PFSK-1 (cell line): ENCODE results near the gene UPB1.

Experiments used
- POLR2AphosphoS5 ChIP-seq: IDR thresholded peaks from 2 replicates; pipeline ENCODE4 v1.6.1; 2012; ENCODE audit warnings: low read depth, mild to moderate bottlenecking, control low read depth, low read length, moderate library complexity
- REST ChIP-seq, 2 experiments: IDR thresholded peaks; 2 replicates each; pipeline versions ENCODE4 v1.6.1 to v1.8.0; 2011 to 2012; ENCODE audit warnings: low read depth in 2 of 2, low read length in 2 of 2, control low read depth in 1 of 2, inconsistent platforms in 1 of 2, mild to moderate bottlenecking in 1 of 2, moderate library complexity in 1 of 2; ENCODE audit not compliant: insufficient read depth in 1 of 2

- TF ChIP-seq REST (IDR thresholded peaks at IDR 0.05; ENCODE audit: insufficient read depth in 1 of 2, low read depth in 2 of 2, low read length in 2 of 2) (no peak), POLR2AphosphoS5 (no peak)
These were observed 64.3 kb downstream of the UPB1 start for GRCh38 chr22:24559471-24559870.
